Limb (tissue), 2 donors: Measurements from ENCODE around the gene ADORA1.

ENCODE experiments used
- DNase-seq, 2 donors: peaks; one replicate each; pipeline ENCODE4 v3.0.0-alpha.2; 2016; ENCODE audit errors: extremely low spot score in 2 of 2

ADORA1 gene

DNA sequence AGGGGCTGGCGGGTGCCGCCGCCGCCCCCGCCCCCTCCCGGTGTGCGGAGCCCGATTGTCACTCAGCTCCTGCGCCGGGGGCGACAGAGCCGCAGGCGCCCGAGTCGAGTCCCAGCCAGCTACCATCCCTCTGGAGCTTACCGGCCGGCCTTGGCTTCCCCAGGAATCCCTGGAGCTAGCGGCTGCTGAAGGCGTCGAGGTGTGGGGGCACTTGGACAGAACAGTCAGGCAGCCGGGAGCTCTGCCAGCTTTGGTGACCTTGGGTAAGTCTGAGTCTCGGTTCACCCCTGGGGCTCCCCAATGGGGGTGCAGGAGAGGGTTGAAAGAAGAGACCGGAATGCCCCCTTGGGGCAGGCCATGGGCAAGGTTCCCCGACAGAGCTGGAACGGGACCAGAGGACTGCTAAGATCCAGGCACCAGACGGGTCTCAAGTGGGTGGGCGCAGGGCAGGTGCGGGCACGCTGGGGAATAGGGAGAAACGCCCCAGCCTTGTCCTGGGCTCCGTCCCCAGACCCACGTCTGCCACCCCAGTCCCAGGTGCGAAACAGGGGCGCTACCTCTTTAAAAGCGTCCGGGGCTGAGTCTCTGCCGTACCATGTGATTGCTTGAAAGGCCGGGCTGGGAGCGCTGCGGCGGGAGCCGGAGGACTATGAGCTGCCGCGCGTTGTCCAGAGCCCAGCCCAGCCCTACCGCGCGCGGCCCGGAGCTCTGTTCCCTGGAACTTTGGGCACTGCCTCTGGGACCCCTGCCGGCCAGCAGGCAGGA, at the start of gene ADORA1:
ADORA1 (plus strand) TSS at position 61 of the 765 bp plus-strand sequence. CDS start 1,116 bp downstream, outside the sequence.
- DNase-seq, result peak; percentile 40 to 79

DNA sequence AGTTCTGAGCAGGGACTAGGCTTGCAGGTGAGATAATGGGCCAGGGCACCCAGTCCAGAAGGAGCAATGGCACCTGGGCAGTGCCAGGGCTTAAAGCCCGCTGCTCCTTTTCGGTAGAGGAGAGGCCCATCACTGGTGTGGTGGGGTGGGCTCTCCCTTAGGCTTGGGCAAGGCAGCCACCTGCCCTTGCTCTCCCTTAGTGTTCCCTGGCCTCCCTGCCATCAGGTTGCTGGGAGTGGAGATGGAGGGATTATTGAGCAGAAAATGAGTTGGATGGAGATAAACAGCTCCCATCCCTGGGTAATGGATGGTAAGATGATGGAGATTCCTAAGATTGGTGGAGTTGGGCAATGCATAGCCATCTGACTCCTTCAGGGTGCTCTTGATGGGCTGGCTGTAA, 49.6 kb upstream of the ADORA1 start:
- no peak for DNase-seq

GRCh38 chr1:203078478-203078877, 49.0 kb upstream of the ADORA1 start:
- no peak for DNase-seq

GRCh38 chr1:203080456-203080855, 47.1 kb upstream of the ADORA1 start:
- peak in 1 of 2 donors; percentile 13 for DNase-seq

DNA sequence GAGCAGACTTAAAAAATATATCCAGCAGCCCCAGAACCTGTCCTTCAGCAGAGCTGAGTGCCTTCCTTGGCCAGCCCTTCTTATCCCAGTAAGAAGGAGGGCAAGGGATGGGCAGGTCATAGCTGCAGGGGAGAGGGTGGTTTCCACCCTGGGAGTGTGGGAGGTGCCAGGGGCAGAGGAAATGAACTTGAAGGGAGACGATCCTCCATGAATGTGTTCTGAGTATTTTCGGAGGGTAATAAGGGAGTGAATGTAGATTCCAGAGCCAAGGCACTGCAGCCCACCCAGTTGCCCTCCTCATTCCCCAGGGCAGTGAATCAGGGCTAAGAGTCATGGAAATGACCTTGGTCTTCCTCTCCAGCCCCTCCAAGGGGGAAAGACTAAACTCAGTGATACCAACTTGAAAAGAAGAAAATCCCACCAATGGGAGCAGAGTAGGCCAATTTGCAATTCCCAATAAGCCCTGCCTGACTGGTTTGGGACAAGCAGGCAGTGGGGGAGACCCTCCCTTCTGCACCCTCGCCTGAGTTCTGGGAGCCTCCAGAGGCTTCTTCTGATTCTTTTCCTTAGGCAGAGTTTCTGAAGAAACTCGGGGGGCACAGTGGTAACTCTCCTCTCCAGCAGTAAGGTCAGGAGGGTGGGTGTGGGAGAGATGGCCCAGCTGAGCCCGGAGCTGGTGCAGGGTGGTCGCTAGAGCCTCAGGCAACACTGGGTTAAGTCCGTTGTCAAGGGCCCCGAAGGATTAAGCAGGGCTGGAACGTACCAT, 45.9 kb upstream of the ADORA1 start:
- peak in 1 of 2 donors; percentile 17 for DNase-seq

DNA sequence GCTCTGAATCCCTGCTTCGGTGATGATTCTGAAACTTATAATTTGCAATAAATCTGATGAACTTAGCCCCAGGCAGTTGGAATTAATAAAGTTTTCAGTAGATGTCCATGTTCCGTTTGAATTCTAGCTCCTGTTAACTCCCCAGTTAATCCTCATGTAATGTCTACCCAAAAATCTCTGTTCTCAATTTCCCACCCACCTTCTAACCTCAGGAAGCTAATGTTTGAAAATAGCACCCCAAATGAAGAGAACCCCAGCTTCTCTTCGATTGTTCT, 45.4 kb upstream of the ADORA1 start:
- DNase-seq, result no peak

DNA sequence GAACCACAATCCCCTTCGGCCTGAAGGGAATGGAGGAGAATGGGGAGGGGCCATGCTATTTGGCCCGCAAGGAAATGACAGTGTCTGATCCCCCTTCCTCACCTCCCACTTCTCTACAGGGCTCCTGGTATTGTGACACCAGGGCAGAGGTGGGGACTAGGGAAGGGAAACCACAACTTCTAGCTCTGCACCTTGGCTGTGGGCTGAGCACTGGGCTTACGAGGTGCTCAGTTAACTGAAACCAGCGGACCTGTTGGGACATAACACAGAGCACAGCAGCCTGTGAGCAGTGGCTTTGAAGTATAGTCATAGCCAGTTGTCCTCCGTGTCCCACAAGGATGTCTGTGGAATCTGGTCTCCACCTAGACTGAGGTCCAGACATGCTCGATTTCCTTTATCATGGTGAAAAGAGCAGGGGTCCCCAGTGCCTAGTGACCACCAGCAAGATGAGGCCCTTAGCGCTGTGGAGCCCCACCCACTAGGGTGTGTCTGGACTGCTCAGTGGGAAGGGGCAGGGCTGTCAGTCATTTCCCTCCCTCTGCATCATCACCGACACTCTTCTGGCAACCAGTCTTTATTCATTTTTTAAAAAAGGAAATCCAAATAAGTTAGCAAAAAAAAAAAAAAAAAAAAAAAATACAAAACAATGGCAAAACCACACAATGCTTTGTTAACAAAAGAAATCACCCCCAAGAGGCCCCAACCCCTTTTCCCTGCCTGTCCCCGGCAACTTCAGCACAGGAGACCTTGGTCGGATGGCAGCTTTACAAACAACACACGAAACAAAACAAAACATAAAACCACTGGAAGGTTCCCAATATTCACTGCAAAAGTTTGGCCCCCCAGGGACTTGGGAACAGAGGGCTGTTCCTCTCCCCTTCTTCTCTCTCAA, 44.7 kb upstream of the ADORA1 start:
- DNase-seq, result peak in 1 of 2 donors; percentile 23

- DNase-seq, result peak in 1 of 2 donors; percentile 23
These were observed 44.0 kb upstream of the ADORA1 start for GRCh38 chr1:203083463-203083921.

DNA sequence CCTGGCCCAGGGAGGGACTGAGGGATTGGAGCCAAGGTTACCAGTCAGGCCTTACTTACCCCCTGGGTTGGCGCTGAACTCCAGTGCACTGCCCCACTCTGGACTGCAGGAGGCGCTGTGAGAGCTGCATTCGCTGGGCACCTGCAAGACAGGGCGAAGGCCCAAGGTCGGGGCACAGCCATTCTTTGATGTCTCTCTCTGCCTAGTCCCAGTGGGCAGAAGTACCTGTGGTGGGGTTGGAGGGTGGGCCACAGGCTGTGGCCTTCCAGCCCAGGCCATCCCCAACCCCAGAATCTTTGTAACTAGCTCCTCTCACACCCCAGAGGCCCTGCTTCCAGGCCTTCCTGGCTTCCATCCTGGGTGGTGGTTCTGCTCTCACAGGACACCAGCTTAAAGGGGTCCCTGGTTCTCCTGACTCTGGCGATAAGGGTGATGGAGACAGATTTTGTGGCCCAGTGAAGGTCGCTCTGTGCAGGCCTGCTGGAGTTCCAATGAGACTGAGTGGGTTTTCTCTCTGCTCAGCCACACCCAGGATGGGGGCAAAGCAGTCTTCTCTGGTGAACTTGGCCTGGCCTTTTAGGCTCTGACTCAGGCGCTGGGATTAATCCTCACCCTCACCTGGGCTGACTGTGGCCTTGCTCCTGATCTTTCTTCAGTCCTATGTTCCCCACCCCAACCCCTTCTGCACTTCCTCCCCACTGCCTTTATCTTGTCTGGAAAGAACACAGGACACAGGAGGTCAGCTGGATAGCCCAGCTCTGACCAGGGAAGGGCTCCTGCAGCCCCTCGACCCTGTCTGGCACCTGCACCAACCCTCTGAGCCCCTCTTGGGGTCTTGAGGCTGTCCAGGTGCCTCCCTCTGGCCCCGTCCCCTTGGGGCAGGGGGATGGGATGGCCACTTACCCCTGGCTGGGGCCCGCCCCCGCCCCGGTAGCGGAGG, 42.7 kb upstream of the ADORA1 start:
- no peak for DNase-seq

GRCh38 chr1:203085528-203086406, 41.8 kb upstream of the ADORA1 start, which contains the start of gene MYOG:
MYOG (minus strand) TSS chr1:203086012; CDS start chr1:203085961, 51 bp downstream.
- peak; percentile 67 to 73 for DNase-seq

DNA sequence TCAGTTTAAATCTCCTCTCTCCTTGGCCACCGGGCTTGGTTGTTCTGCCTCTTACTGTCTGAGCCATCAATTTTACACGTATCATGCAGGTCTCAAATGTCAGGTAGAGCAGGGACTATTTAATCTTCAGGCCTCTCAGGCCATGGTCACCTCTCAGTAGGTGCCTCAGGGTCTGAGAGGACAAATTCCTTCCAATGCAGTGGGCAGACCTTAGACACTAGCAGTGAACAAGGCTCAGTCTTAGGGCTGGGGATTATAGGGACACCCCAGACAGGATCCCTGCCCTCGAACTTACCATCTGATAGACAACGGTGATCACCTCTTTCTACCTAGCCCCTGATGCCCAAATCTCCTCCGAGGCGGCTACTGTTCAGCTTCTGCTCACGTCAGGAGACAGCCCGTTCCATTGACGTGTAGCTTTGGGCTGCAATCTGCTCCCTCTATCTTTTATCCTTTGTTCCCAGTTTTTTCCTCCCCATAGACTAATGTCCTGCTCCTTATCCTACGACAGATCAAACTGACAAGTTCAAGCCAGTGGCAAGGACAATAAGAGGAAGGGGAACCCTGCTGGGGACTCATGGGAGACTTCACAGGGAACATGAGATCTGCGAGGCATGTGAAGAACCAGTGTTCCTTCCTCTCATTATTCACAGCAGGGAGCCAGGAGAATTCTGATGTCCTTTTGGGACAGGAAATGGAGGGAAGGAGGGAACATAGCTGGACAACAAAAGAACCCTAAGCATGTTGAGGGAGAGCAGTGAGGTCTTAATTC, 40.3 kb upstream of the ADORA1 start:
- no peak for DNase-seq

DNA sequence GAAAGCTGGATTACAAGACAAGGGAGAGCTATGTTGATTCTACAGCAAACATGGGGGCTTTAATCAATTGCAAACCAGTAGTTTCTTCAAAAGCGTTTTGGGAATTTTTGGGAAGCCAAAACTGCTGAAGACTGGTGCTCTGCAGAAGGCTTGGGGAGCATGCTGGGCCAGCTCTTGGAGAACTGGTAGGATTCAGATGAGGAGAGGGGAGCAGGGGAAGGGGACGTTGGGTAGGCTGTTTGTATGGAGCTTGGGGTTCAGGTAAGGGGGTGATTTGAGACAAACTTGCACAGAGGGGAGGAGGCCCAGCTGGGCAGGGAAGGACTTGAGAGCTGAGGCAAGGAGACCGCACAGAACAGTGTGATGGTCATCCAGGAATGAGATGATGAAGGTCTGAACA, 39.1 kb upstream of the ADORA1 start:
- no peak for DNase-seq

DNA sequence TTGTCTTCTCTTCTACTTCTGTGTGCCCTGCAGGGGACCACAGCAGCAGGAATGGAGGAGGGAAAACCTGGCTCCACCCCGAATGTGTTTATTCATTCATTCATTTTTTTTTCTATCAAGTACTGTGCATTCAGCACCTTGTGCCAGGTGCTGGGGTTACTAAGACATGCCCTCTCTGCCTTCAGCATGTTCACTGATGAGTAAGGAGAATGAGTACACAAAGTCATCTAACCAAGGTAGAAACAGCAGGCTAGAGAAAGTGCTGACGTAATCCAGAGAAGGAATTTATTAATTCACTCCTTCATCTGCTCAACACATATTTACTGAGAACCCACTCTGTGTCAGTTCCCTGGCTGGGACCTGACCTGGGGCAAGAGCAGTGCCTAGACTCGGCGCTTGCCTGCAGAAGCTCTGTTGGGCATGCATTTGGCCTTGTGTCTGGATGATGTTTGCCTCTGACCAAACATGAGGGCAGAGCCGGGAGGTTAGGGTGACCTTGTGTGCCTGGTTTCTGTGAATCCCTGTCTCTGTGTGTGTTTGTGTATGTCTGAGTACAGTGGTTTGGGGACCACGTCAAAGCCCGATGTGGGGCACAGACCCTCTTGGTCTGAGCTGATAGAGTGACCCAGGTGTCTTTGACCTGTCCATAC, 38.4 kb upstream of the ADORA1 start:
- no peak for DNase-seq

GRCh38 chr1:203089651-203090045, 37.9 kb upstream of the ADORA1 start:
- peak; percentile 51 to 73 for DNase-seq

GRCh38 chr1:203090421-203091198, 36.9 kb upstream of the ADORA1 start:
- DNase-seq, result no peak

GRCh38 chr1:203091199-203091477, 36.4 kb upstream of the ADORA1 start:
- DNase-seq, result no peak

DNA sequence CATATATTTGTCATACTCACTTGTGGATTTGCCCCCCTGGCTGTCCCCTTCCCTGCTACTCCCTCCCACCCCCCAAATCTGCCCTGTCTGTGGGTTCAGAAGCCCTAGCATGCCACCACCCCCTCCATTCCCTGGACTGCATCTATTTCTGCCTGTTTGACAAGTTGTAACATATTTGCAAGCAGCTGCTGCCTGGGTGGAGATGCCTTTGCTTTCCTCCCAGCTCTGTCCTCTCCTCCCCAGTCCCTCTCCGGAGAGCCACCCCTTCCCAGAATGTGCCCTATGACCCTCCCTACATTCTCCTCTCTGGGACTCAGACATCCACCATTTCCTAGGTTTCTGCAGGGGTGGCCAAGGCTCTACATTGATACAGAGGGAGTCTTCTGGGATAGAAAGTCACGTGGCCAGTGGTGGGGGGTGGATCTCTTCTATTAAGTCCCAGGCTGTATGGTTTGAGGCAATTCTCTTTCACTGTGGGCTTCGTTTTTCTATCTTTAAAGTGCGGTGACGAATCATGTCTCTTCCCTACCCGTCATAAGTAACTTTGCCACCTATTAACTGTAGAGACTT, 35.7 kb upstream of the ADORA1 start:
- no peak for DNase-seq
